IPS DF 4.7 (cell line): ENCODE measurements around the gene APH1B.

Experiments used
- DNase-seq: peaks from one replicate; pipeline ENCODE4 v3.0.0-alpha.2; 2013; ENCODE audit warnings: low spot score; ENCODE audit errors: extremely low read depth

Gene APH1B

DNA sequence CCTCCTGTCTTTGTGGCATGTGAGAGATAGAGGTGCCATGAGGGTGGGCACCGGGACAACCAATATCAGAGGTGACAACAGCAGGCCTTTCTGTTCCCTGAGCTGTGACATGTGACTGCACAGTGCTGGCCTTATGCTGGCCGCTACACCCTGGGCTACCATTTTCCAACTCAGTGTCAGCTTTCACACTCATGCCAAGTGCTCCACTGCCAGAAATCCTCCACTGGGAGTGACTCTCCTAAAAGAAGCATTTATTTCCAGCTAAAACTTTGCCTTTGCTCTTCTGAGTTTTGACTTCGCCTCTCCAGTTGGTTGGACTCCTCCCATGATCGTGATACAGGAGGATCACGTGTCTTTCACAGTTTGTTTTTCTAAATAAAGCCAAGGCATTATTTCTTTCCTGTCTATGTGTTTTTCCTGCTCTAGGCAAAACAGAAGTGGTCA is 72.8 kb downstream of the APH1B start:
- DNase-seq, result no peak

DNA sequence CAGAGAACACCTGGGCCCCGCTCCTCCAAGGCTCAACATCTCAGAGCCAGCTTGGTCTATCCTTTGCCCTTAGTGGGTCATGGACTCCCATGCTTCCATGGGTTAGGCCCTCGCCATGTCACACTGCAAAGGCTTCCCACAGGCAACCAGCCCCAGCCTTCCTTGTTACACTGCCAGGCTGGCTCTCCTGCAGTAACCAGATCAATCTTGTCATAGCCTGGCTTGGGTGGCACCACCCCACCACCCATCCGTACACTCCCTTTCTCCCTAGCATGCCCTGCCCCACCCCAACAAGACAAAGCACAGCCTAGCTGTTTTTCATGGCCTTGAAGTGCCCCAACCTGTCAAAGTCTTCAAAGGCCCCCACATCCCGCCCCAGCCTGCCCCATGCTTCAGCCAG is 73.8 kb downstream of the APH1B start:
- no peak for DNase-seq

DNA sequence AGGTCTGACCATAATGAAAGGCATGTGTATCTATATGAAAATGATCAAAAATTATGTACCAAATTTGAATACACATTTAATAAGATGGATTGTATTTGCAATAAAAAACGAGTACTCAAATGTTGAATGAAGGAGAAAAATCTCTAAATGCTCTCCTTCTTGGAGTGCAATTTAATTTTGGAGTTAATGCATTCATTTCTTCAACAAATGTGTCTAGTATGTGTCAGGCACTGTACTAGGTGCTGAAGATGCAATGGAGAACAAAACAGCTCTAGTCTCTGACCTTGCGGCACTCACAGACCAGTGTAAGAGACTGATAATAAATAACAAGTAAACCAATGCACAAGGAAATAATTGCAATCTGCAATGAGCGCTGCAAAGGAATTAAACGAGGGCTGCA is 75.4 kb downstream of the APH1B start:
- DNase-seq, result no peak

DNA sequence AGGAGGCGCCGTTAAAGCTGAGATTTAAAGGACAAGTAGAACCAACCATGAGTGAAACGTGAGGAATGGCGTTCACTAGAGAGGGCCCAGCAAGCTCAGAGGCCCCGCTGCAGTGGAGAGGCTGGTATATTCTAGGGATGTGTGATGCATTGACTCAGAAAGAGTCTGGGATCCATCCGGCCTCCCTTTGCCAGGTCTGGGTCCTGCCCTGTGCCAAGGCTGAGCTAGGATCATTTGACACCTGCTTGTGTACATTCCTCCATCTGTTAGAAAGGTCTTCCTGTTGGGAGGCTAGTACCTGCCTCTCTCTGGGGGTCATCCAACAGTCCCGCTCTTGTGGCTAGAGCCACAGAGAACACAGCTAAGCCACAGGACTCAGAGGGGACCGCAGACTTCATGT is 75.9 kb downstream of the APH1B start:
- DNase-seq, result no peak

DNA sequence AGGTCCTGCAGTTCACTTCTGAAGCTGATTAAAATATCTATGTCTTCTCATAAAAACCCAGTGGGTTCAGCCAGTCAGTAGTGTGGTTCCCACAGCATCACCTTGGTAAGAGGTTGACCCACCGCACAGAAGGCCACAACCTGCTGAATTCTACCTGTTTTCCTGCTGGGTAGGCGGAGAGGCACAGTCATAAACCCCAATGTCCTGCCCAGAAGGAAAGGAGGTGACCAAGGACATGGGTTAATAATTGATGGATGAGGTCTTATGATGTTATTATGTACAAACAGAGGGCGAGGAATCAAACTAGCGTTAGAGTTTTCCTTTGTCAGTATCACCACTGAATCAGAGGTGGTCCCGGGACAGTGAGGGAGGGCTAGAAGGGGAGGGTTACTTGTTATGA is 76.5 kb downstream of the APH1B start:
- no peak for DNase-seq

DNA sequence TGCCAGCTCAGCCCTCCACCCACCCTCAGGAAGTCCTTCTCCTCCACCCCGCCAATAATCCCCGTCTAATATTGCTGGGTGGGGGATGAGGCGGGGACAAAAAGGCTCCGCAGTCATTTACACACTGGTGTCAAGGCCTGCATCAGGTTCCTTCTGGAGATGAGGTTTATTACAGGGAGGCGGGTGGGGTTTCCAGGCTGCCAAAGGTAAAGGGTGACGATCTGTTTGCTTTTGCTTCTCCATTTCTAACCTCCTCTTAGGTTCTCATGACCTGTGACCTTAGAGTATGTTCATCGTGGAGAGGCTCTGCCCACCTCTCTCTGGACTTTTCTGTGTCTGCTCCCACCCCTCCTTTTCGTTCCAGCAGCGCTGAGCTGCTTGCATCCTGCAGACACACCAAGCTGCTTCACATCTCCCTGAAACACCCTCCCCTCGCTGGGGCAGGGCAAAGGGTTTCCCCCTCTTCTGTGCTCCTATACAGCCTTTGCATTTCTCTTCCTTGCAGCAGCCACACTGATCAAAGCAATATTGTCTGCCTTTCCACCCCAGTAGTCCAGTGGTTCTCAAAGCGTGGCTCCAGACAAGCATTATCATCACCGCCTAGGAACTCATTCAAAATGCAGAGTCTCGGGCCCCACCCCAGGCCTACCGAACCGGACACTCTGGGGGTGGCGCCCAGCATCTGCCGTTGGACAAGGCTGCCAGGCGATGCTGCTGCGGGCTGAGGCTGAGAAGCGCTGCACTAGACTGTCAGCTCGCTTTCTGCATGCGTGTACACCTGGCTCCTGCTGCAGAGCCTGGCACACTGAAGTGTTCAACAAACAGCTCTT is 77.6 kb downstream of the APH1B start:
- no peak for DNase-seq

DNA sequence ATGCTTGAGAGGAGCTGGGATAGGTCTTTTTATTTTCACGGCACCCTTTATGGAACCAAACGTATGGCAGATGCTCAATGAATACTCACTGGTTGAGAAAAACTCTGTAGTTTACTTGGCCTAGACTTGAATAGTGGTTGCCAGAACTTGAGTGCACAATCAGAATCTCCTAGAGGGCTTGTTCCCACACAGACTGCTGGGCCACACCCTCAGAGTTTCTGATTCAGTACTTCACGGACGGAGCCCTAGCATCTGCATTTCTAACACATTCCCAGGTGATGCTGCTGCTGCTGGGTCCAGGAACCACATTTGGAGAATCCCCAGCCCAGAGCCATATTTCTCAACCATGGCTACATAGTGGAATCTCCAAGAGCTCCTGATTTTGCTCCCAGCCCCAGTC is 79.7 kb downstream of the APH1B start:
- no peak for DNase-seq

DNA sequence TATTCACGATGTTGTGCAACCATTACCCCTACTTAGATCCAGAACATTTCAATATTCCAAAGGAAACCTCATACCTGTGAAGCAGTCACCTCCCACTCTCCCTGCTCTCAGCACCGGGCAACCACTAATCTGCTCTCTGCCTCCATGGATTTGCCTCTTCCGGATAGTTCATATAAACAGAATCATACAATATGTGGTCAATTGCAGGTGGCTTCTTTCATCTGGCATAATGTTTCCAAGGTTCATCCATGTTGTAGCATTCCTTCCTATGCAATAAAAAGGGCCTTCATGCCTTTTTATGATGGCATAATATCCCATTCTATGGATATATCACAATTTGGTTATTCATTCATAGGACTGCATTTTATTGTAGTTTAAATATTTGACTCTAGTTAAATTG is 80.3 kb downstream of the APH1B start:
- DNase-seq, result no peak

DNA sequence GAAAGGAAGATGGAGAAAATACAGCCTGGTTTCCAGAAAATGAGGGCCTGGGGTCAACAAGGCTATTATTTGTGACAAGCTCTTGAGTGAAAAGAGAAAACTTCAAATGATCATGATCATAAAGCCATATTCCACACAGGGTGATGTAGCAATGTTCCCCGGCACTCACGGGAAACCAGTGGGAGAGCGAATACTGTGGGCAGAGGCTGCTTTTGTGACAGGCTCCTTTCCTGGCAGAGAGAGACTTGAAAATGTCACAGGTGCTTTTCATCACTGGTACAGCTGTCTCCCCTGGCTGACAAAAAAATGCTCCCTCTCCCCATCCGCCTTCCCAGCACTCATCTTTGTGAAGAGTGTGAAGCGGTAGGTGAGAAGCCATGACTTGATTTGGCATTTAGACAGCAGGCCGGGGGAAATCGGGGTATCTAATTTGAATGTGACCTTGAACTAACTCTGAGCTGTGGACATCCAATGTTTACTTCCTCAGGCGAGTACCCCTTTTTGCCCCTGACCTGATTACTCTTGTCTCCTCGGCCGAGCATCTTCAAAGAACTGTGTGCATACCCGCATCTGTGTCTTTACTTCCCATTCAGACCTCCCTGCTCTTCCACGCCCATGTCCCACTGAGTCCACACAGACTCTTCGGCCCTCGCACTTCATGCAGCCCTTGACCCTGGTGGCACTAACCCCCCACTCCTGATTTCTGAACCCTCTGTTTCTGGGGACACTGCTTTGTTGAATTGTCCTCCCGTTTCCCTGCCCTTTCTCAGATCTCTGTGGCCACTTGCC is 81.0 kb downstream of the APH1B start:
- DNase-seq, result no peak
